OCI-LY7 (cell line): ENCODE results near the gene OR2T6. TPM values are rescaled to one million over a fixed set of nuclear protein-coding genes. Genes with fewer than 3 reads are reported as not detected.

Source experiments
- BruUV-seq: library from RNA; stranded (reverse); fragments of 400-500 nt; replicated peaks from 2 replicates; lab custom pipeline; 2021; lab: Mats Ljungman, UMichigan
- CTCF ChIA-PET: fragments of 300-600 bp; sonication (Branson Sonifier 250); formaldehyde crosslinking; loops from one replicate; lab custom pipeline; 2022; ENCODE audit warnings: antibody characterized with exemption; ENCODE audit not compliant: unreplicated experiment; lab: Charles Lee
- POLR2A ChIA-PET: fragments of 300-600 bp; sonication (Branson Sonifier 250); formaldehyde crosslinking; loops from one replicate; lab custom pipeline; 2022; ENCODE audit warnings: antibody characterized with exemption; lab: Charles Lee
- DNase-seq: peaks from one replicate; pipeline ENCODE4 v3.0.0-alpha.2; 2015; ENCODE audit warnings: low spot score
- H2AFZ ChIP-seq: fragments of 200-600 bp; sonication (generic), shearing (Covaris generic); 2 replicates; pipeline ENCODE4 v1.6.1; 2014; ENCODE audit warnings: mild to moderate bottlenecking, antibody characterized with exemption, low read length, moderate library complexity
- H3K27ac ChIP-seq: fragments of 200-600 bp; sonication (generic); 2 replicates; pipeline ENCODE4 v1.5.1; 2014; ENCODE audit warnings: mixed run types, low read depth, mild to moderate bottlenecking, moderate library complexity, low read length, inconsistent platforms; ENCODE audit not compliant: poor library complexity, severe bottlenecking
- H3K36me3 ChIP-seq: fragments of 200-600 bp; sonication (generic); 2 replicates; pipeline ENCODE4 v1.6.1; 2014; ENCODE audit warnings: mild to moderate bottlenecking, antibody characterized with exemption, low read length, moderate library complexity, mixed read lengths; ENCODE audit not compliant: insufficient read depth
- H3K4me1 ChIP-seq: fragments of 200-600 bp; sonication (generic); 2 replicates; pipeline ENCODE4 v1.5.1; 2014; ENCODE audit warnings: mild to moderate bottlenecking, low read length; ENCODE audit not compliant: insufficient read depth, poor library complexity, severe bottlenecking
- H3K4me2 ChIP-seq: fragments of 200-600 bp; sonication (generic); 2 replicates; pipeline ENCODE4 v1.6.1; 2014; ENCODE audit warnings: mild to moderate bottlenecking, low read length
- H3K4me3 ChIP-seq: fragments of 200-600 bp; sonication (generic); 2 replicates; pipeline ENCODE4 v1.5.1; 2014; ENCODE audit warnings: mild to moderate bottlenecking, low read depth, low read length; ENCODE audit not compliant: poor library complexity, severe bottlenecking
- H3K79me2 ChIP-seq: fragments of 200-600 bp; sonication (generic); 2 replicates; pipeline ENCODE4 v1.6.1; 2016; ENCODE audit warnings: low read depth, mild to moderate bottlenecking, low read length, moderate library complexity, mixed read lengths; ENCODE audit not compliant: insufficient read depth
- H3K9me2 ChIP-seq: fragments of 200-600 bp; sonication (generic); 2 replicates; pipeline ENCODE4 v1.6.1; 2016; ENCODE audit warnings: mild to moderate bottlenecking, low read length, mixed read lengths; ENCODE audit not compliant: insufficient read depth
- H3K9me3 ChIP-seq: fragments of 200-600 bp; sonication (generic); 2 replicates; pipeline ENCODE4 v1.6.1; 2014; ENCODE audit warnings: mild to moderate bottlenecking, mixed run types, low read length, mixed read lengths
- H4K20me1 ChIP-seq: fragments of 200-600 bp; sonication (generic); 2 replicates; pipeline ENCODE4 v1.6.1; 2014; ENCODE audit warnings: mild to moderate bottlenecking, antibody characterized with exemption, low read length, moderate library complexity, mixed read lengths; ENCODE audit not compliant: insufficient read depth
- CTCF ChIP-seq: fragments of 200-600 bp; sonication (generic); conservative IDR thresholded peaks from 2 replicates; pipeline ENCODE4 v1.5.1; 2014; ENCODE audit warnings: mild to moderate bottlenecking, antibody characterized with exemption, low read length, moderate library complexity, mixed read lengths
- EZH2phosphoT487 ChIP-seq: fragments of 200-600 bp; sonication (generic); IDR thresholded peaks from 2 replicates; pipeline ENCODE4 v1.6.1; 2018; ENCODE audit warnings: low read depth, borderline replicate concordance, mild to moderate bottlenecking, mixed run types, antibody characterized with exemption, low read length, moderate library complexity, mixed read lengths
- intact Hi-C: fragments of 100-400 bp; cut with micrococcal nuclease; formaldehyde crosslinking; loops from one replicate; pipeline ENCODE4 v1.10.0; 2022; ENCODE audit not compliant: unreplicated experiment
- total RNA-seq, 2 experiments: library from RNA; depleted of rRNA in 1 of 2; stranded (reverse); fragments of >200 nt in 1 of 2; shearing (Covaris generic) in 1 of 2; gene quantifications; 2 replicates each; pipeline ENCODE4 v1.2.3, GENCODE V29; 2014 to 2022

The OR2T6 gene
- total RNA-seq, 2 experiments from 2014 or later = not detected

- Histone ChIP-seq H3K4me1 (no peaks in the 10 kb centered on the region), H4K20me1 (no peaks in the 10 kb centered on the region), H3K4me2 (no peak overlapping the region), H3K27ac (no peak overlapping the region), H3K9me2 (no peaks in the 10 kb centered on the region), H3K79me2 (no peaks in the 10 kb centered on the region), H3K36me3 (no peaks in the 10 kb centered on the region), H3K4me3 (no peak overlapping the region), H2AFZ (no peak overlapping the region), H3K9me3 (no peaks in the 10 kb centered on the region)
- POLR2A ChIA-PET = no interaction called here
- intact Hi-C loops = no loop called here
- DNase-seq = no peak
- CTCF ChIA-PET = no interaction called here
- no TSS peak for BruUV-seq
- TF ChIP-seq CTCF = no peak
- TF ChIP-seq EZH2phosphoT487 = no peak
Measured at GRCh38 chr1:248359415-248359814, 16.1 kb upstream of the OR2T6 start.

- Histone ChIP-seq H4K20me1 (no peaks in the 10 kb centered on the region), H3K9me2 (no peaks in the 10 kb centered on the region), H3K27ac (no peak within 1 kb of the TSS), H3K4me1 (no peaks in the 10 kb centered on the region), H3K36me3 (no peaks in the 10 kb centered on the region), H3K4me2 (no peak within 1 kb of the TSS), H3K79me2 (no peaks in the 10 kb centered on the region), H3K4me3 (no peak within 1 kb of the TSS), H3K9me3 (no peaks in the 10 kb centered on the region), H2AFZ (no peak within 1 kb of the TSS)
- no peak for TF ChIP-seq EZH2phosphoT487
- no peak for TF ChIP-seq CTCF
- BruUV-seq = no TSS peak
- DNase-seq = no peak
- CTCF ChIA-PET = no interaction called here
- POLR2A ChIA-PET = no interaction called here
- intact Hi-C loops = no loop called here
Measured at GRCh38 chr1:248361121-248361715, 14.3 kb upstream of the OR2T6 start, which contains the start of gene OR2T4. OR2T4 (plus strand) TSS chr1:248361665; CDS start chr1:248361665, 0 bp downstream.

GRCh38 chr1:248366609-248367008, 8.9 kb upstream of the OR2T6 start:
- Histone ChIP-seq H2AFZ (no peak overlapping the region), H3K79me2 (no peaks in the 10 kb centered on the region), H3K36me3 (no peaks in the 10 kb centered on the region), H4K20me1 (no peaks in the 10 kb centered on the region), H3K4me2 (no peak overlapping the region), H3K27ac (no peak overlapping the region), H3K4me3 (no peak overlapping the region), H3K9me2 (no peaks in the 10 kb centered on the region), H3K4me1 (no peaks in the 10 kb centered on the region), H3K9me3 (no peaks in the 10 kb centered on the region)
- intact Hi-C loops = no loop called here
- no TSS peak for BruUV-seq
- TF ChIP-seq CTCF (no peak), EZH2phosphoT487 (no peak)
- ChIA-PET CTCF (no interaction called here), POLR2A (no interaction called here)
- DNase-seq = no peak
